Heart left ventricle (tissue), 16 donors: ENCODE data around the gene TVP23A. TPM values are rescaled to one million over a fixed set of nuclear protein-coding genes. Genes with fewer than 3 reads are reported as not detected.
A peak's percentile ranks its signal among the peaks of the same experiment; 100 is the strongest.

Source experiments
- ATAC-seq, 4 donors: fragments of 200-7000 bp; cut with Tn5 transposase; one replicate each; pipeline ENCODE4 v1.9.1; 2020 to 2022; ENCODE audit warnings: moderate library complexity in 4 of 4, mild to moderate bottlenecking in 3 of 4, moderate number of reproducible peaks in 1 of 4
- DNase-seq, 5 donors: peaks; one replicate each; pipeline ENCODE4 v3.0.0-alpha.2; 2020
- H3K27ac ChIP-seq, 12 donors: fragments of 200-600 bp; sonication (generic) in 4 of 12; one replicate each; pipeline versions ENCODE4 v1.5.0 to v1.8.0; 2016 to 2022; ENCODE audit warnings: mild to moderate bottlenecking in 2 of 12
- H3K27me3 ChIP-seq, 9 donors: fragments of 200-600 bp; sonication (generic) in 2 of 9; one replicate each; pipeline versions ENCODE4 v1.5.1 to v1.8.0; 2016 to 2022; ENCODE audit warnings: mild to moderate bottlenecking in 3 of 9
- H3K36me3 ChIP-seq, 9 donors: fragments of 200-600 bp; sonication (generic) in 2 of 9; one replicate each; pipeline versions ENCODE4 v1.5.0 to v1.8.0; 2018 to 2022; ENCODE audit warnings: mild to moderate bottlenecking in 2 of 9
- H3K4me1 ChIP-seq, 12 donors: fragments of 200-600 bp; sonication (generic) in 4 of 12; one replicate each; pipeline versions ENCODE4 v1.5.0 to v1.8.0; 2016 to 2022; ENCODE audit warnings: mild to moderate bottlenecking in 3 of 12
- H3K4me3 ChIP-seq, 12 donors: fragments of 200-600 bp; sonication (generic) in 4 of 12; one replicate each; pipeline versions ENCODE4 v1.5.0 to v1.8.0; 2017 to 2022; ENCODE audit warnings: mild to moderate bottlenecking in 9 of 12, moderate library complexity in 4 of 12
- H3K9me3 ChIP-seq, 12 donors: fragments of 200-600 bp; sonication (generic) in 4 of 12; one replicate each; pipeline versions ENCODE4 v1.5.0 to v1.8.0; 2016 to 2022; ENCODE audit warnings: mild to moderate bottlenecking in 1 of 12
- CTCF ChIP-seq, 12 donors: fragments of 200-600 bp; sonication (generic) in 4 of 12; IDR thresholded peaks; one replicate each; pipeline versions ENCODE4 v1.5.0 to v1.8.0; 2018 to 2022; ENCODE audit warnings: antibody characterized with exemption in 12 of 12, mild to moderate bottlenecking in 5 of 12
- POLR2A ChIP-seq, 2 donors: fragments of 450-650 bp; IDR thresholded peaks; one replicate each; pipeline ENCODE4 v1.6.1; 2017; ENCODE audit warnings: antibody characterized with exemption in 2 of 2, mild to moderate bottlenecking in 2 of 2, moderate library complexity in 2 of 2
- WGBS, 4 donors: extraction: QIAGEN DNeasy Blood & Tissue Kit in 2 of 4; methylation state at CpG; one replicate each; pipeline versions ENCODE4 v1.1.5 to v1.1.7; 2013 to 2018; 5-methylcytosine and 5-hydroxymethylcytosine counted together
- intact Hi-C, 10 donors: fragments of 100-400 bp; cut with DNase I; formaldehyde crosslinking; loops; one replicate each; pipeline versions ENCODE4 v1.11.1 to v1.14.2; 2022
- polyA plus RNA-seq, 2 donors: library from polyadenylated mRNA; stranded (reverse); fragments of 200-250 nt; gene quantifications; one replicate each; pipeline ENCODE4 v1.2.3, GENCODE V29; 2013
- total RNA-seq, 9 donors: library from RNA; depleted of rRNA in 2 of 9; stranded (reverse); fragments of >200 nt in 2 of 9; fragmentation: NEBNext Ultra II Directional in 3 of 9; extraction: Animal tissue kit (Norgen Biotek cat#: 25700) in 3 of 9; gene quantifications; one replicate each; pipeline versions ENCODE4 v1.1.0 to v1.2.4, GENCODE V29; 2016 to 2023
- donor health status: ischemic (EF 13 %, LVEDD 7.1; RV severe dilation, severe dysfunction).
- donor health status: healthy with polysubstance abuse.
- donor health status: DM: no; HTN: yes; CAD: no.
- donor health status: DM: no; HTN: no; CAD: no.
- donor health status: ischemic (EF 25% LVEDD 6.9; RV normal size, moderate dysfunction).
- donor health status: ischemic (EF 25% LVEDD 5.7; RV mildly dilated, moderate dysfunction).
- donor health status: healthy.
- donor health status: DM: yes; HTN: yes; CAD: no.
- donor health status: ischemic (EF 35%, LVEDD 5.7; RV mildly dilated, moderate dysfunction).
- donor health status: nonischemic (EF 11% LVEDD 7.7; RV severe dilation, severe dysfunction).
- donor health status: DM: yes; HTN: yes; CAD: no.
- donor health status: PGD.
- donor health status: ischemic (EF 29% LVEDD 5.4; RV normal size, mild dysfunction).
- donor health status: nonischemic (EF 23%, LVEDD 6.1; RV moderate dilation, normal function).

Gene TVP23A
- total and polyA plus RNA-seq, 11 donors: 0.08 to 0.95 (median 0.30) TPM; not detected in 4

DNA sequence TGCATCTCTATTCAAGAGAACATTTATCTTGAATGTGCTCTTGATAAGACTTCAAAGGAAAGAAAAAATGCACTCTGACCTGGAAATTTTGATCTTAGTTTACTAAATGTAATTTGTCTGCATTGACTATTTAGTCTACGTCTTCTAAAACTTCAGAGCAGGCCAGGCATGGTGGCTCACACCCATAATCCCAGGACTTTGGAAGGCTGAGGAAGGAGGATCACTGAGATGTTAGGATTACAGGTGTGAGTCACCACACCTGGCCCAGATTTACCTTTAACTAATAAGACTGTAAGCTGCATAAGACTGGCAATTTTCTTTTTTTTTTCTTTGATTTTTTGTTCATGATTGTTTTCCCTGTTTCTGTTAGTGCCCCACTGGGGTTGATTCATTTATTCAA lies 39.6 kb upstream of the TVP23A start:
- Histone ChIP-seq H3K36me3 (no peaks in the 10 kb centered on the region), H3K9me3 (no peaks in the 10 kb centered on the region), H3K4me1 (peaks cover 0 to 10% (median 0%) of the 10 kb centered on the region in 12 donors), H3K27me3 (no peaks in the 10 kb centered on the region), H3K4me3 (no peak overlapping the region), H3K27ac (no peak overlapping the region)
- no peak for ATAC-seq
- TF ChIP-seq POLR2A (IDR thresholded peaks at IDR 0.05): no peak
- TF ChIP-seq CTCF (IDR thresholded peaks at IDR 0.05): no peak
- DNase-seq: no peak
- intact Hi-C loops: no loop called here
- 83 to 89% (median 86%) methylated on average over 1 of the region's 1 CpG for WGBS, 4 donors

- ATAC-seq: no peak
- Histone ChIP-seq H3K27ac (no peak overlapping the region), H3K4me1 (peaks cover 0 to 19% (median 0%) of the 10 kb centered on the region in 12 donors), H3K4me3 (no peak overlapping the region), H3K36me3 (no peaks in the 10 kb centered on the region), H3K9me3 (no peaks in the 10 kb centered on the region), H3K27me3 (no peaks in the 10 kb centered on the region)
- 94 to 100% (median 96%) methylated on average over 2 of the region's 2 CpGs for WGBS, 4 donors
- no peak for TF ChIP-seq CTCF (IDR thresholded peaks at IDR 0.05)
- no peak for TF ChIP-seq POLR2A (IDR thresholded peaks at IDR 0.05)
- intact Hi-C loops: no loop called here
- no peak for DNase-seq
These were observed 37.4 kb upstream of the TVP23A start for GRCh38 chr16:10856042-10856441.

DNA sequence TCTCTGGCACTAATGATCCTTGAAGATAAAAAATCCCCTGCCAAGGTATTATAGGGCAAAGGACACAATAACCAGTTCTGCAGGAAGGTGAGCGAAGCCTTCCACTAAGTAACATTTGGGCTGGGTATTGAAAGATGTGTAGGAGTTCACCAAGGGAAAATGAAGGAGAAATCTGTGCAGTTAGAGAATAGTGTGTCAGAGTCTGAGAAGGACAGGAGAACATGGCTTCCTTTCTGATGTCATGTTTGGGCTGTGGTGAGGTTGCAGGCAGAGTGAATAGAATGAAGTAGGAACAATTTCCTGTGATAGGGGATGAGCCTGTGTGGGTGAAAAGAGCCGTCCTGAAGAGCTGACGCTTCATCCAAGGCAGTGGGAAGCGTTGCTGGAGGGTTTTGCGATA lies 34.4 kb upstream of the TVP23A start:
- WGBS, 4 donors: 65 to 79% (median 72%) methylated on average over 5 of the region's 5 CpGs
- no peak for DNase-seq
- no peak for ATAC-seq
- no peak for TF ChIP-seq POLR2A (IDR thresholded peaks at IDR 0.05)
- TF ChIP-seq CTCF (IDR thresholded peaks at IDR 0.05): no peak
- Histone ChIP-seq H3K27me3 (no peaks in the 10 kb centered on the region), H3K9me3 (no peaks in the 10 kb centered on the region), H3K27ac (peak overlapping the region in 1 of 12 donors; percentile 70), H3K36me3 (no peaks in the 10 kb centered on the region), H3K4me3 (no peak overlapping the region), H3K4me1 (peaks cover 0 to 39% (median 0%) of the 10 kb centered on the region in 12 donors)
- intact Hi-C loops: no loop called here

- Histone ChIP-seq H3K36me3 (no peaks in the 10 kb centered on the region), H3K4me1 (peaks cover 0 to 45% (median 0%) of the 10 kb centered on the region in 12 donors), H3K27me3 (no peaks in the 10 kb centered on the region), H3K9me3 (no peaks in the 10 kb centered on the region), H3K27ac (peak overlapping the region in 1 of 12 donors; percentile 70), H3K4me3 (no peak overlapping the region)
- ATAC-seq (no peak), DNase-seq (no peak)
- 50 to 61% (median 52%) methylated on average over 4 of the region's 4 CpGs for WGBS, 4 donors
- no peak for TF ChIP-seq POLR2A (IDR thresholded peaks at IDR 0.05)
- intact Hi-C loops: no loop called here
These were observed 33.7 kb upstream of the TVP23A start for GRCh38 chr16:10852286-10852685.

GRCh38 chr16:10851512-10851911 lies 32.9 kb upstream of the TVP23A start:
- ATAC-seq: no peak
- Histone ChIP-seq H3K36me3 (no peaks in the 10 kb centered on the region), H3K4me3 (no peak overlapping the region), H3K9me3 (no peaks in the 10 kb centered on the region), H3K27me3 (no peaks in the 10 kb centered on the region), H3K4me1 (peaks cover 0 to 52% (median 0%) of the 10 kb centered on the region in 12 donors), H3K27ac (peak overlapping the region in 1 of 12 donors; percentile 70)
- WGBS, 4 donors: 89 to 97% (median 92%) methylated on average over 3 of the region's 3 CpGs
- TF ChIP-seq CTCF (IDR thresholded peaks at IDR 0.05) (no peak), POLR2A (IDR thresholded peaks at IDR 0.05) (no peak)
- DNase-seq: no peak
- intact Hi-C loops: no loop called here
